DMS114 treated with DMSO at 0.1 percent for 48 hours (cell line): ENCODE results near the gene HBB.

ENCODE experiments used
- DNase-seq: peaks from one replicate; lab custom pipeline; 2025; ENCODE audit not compliant: unreplicated experiment; lab: John Stamatoyannopoulos, UW

HBB gene

DNA sequence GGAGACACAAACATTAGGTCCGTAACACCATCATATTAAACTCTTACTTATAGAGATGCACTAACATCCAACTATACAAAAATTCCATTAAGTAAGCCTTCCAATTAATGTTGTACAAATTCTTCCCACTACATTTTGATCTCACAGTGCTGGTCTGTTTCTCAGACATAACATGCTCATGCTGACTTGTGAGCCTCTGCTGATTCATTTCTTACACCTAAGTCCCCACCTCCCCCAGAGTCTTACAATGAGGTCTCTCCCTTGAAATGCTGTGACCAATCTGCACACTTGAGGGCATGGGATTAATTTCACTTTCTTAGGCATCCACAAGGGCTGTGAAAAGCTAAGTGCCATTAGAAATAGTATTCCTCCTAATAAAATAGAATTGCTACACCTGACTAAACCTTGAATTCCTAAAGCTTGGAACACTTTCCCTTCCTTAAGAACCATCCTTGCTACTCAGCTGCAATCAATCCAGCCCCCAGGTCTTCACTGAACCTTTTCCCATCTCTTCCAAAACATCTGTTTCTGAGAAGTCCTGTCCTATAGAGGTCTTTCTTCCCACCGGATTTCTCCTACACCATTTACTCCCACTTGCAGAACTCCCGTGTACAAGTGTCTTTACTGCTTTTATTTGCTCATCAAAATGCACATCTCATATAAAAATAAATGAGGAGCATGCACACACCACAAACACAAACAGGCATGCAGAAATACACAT lies 20.8 kb upstream of the HBB start:
- no peak for DNase-seq

DNA sequence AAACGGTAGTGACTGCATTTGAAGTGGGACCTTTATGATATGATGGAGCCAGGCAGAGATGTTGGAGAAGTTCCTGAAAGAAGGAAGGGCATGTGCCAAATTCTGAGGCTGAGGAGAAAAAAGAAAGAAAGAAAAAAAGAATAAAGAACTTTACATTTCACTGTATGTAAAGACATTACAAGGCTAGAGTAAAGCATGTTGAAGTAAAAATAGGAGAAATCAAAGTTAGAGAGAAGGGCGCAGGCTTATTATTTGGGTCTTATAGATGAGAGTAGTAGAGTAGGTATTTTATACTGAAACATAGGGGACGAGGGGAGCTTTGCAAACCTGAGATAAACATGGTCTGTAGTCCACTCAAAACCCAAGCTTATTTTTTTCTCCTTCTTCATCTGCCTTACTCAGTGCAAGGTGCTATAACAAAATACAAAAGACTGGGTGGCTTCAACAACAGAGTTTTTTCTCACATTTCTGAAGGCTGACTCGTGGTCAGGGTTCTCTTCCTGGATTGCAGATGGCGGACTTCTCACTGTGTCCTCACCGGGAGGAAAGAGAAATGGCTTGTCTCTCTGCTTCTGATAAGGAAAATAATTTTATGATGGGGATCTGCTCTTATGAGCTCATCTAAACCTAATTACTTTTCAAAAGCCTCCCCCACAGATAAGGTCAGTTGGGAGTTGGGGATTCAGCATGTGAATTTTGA lies 20.1 kb upstream of the HBB start:
- DNase-seq = no peak

DNA sequence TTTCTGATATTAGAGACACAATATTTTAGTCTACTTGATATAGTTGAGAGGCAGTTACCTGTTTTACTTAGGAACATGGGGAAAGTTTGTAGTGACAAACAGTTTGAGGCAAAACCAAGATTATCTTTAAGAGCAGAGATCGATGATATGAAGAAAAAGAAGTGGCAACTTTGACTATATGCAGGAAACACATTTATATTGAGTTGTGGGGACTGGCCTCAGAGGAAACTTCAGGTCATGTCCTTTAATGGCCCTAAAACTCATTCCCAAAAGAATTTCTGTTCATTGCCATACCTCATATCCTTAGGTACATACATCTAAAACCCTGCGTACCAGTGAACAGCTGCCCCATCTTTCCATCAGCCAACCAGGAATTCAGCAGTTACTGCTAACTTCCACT lies 18.3 kb upstream of the HBB start:
- DNase-seq = no peak

DNA sequence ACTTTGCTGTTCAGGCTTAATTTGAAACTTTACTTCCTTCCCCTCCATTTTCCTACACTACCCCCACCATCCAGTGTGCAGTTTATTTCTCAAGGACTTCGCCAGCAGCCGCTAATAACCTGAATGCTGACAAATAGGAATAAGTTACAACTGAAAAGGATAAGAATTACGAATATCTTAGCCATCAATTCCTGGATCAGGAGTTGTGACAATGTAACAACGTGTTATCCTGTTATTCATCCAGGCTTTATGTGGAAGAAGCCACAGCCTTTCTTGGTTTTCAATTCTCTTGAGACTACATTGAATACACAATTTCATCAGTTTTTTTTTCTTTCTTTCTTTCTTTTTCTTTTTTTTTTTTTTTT lies 16.9 kb upstream of the HBB start:
- DNase-seq = no peak

DNA sequence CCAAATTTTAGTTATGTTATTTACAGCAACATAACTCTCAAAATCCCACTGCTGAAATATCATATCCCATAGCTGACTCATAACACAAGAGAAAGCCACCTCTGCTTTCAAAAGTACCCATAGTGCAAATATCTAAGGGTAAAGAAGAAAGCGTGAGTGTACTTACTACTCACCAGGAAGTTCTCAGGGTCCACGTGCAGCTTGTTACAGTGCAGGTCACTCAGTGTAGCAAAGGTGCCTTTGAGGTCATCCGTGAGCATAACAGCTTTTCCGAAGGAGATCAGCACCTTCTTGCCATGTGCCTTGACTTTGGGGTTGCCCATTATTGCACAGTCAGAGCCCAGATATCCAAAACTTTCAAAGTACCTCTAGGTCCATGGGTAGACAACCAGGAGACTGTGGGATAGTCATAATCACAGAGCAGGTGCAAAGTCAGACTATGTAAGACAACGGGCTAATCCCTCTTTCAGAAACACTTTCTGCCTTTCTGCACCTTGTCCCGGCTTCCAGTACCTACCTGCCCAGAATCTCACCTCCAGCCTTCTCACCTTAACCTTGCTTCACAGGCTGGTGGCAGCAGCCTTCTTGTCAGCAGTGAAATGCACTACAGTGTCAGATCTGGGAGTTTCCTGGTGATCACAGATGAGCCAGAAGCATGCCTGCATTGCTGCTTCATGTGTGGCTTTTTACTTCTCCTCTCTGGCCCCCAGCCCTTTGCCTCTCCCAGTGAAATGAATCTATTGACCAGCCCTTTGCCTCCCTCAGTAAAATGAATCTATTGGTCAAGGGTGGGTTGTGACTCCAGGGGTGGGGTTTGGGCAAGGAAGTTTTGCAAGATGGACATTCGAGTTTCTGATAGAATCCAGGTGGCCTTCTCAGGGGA lies 16.3 kb upstream of the HBB start:
- DNase-seq = no peak

DNA sequence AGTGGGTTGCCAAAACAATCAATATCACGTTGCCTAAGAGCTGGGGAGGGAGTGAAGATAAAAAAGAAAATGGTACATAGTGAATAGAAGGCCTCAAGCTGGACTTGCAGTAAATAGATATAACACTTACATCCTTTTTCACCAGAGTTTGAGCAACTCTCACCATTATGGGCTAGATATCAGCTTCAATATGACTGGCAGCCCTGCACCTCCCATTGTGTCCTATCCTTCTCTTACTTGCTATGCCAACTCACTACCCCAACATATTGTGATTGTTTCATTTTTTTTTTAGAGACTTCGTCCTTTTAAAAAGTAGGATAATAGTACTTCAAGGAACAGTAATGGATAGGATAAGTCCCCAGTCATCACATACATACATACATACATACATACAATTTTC lies 15.3 kb upstream of the HBB start:
- DNase-seq = no peak

DNA sequence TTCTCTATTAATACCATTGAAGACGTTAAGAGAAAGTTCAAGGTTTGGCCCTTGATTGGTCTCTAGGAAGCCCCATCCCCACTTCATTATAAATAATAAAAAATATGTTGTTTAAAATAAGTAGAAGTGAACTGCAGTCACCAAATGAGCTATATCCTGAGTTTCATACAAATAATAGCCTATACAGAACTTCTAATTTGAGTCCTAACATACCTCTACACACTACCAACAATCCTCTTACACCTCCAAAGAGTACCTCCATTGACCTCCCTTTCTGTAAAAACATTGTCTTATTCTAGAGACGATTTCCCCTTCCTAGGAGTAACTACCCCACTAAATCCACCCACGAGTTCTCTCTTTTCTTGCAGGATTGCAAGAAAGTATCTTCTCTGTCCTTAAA lies 14.6 kb upstream of the HBB start:
- DNase-seq = no peak

DNA sequence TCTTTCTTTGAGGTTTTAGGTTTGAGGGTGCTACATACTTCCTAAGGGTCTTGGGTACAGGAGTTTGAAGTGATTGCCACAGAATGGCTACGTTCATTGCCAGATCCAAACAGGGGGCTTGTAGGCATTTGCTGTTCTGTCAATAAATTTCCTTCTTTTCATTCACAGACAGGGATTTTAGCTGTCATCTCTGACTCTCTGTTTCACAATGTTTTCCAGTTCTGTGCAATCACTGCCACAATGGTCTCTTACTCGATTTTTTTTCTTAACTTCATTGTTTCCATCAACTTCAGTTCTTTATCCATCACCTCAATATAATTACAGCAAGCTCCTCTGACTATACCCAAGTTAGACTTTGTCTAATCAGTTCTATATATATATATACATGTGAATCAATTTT lies 13.6 kb upstream of the HBB start:
- DNase-seq = no peak

DNA sequence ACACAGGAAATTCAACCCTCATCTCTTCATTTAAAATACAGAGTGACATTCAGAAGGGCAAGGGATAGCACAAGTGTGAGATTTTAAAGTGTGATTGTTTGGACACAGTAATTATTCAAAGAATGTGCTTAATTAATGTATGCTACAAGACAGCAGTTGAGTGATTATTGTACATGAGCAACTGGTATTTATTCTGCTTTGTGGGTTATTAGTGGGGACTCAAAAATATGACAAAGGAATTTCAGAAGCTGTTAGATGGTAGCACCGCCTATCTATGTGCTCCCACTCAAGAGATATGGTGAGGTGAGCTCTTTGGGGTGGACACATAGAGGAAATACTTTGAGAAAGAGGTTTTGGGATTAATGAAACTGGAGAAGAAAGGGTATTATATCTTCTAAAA lies 13.2 kb upstream of the HBB start:
- DNase-seq = no peak

DNA sequence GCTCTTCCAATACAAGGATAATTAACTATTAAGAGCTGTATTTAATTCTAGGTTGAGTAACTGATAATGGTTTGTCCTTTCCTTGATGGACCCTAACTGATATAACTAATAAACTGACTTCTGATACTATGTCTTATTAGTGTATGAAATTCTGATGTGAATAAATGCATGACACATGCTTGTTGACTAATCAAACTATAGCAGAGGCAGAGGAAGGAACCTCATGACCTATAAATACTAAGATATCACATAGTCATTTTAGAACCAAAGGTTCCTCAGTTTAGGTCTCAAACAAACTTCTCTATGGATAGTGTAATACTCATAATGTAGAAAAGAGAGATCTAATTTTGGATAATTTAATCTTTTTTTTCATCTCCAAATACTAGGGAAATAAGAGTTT lies 12.2 kb upstream of the HBB start:
- DNase-seq = no peak

DNA sequence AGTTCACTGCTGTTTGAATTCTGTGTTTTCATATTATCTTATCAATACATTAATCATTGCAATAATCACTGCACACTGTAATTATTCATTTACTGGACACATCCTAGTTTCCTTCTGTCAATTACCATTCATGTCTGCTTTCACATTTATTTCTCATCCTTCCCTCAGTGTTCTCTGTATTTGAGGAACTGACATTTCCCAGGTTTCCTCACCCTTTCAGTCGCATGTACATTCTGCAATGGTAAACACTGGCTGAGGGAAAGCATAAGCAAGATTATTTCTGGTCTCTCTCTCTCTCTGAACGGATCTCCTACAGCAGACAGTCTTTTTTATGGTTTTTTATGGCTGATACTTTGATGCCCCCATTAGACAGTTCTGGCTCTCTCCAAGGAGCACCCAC lies 11.6 kb upstream of the HBB start:
- no peak for DNase-seq

DNA sequence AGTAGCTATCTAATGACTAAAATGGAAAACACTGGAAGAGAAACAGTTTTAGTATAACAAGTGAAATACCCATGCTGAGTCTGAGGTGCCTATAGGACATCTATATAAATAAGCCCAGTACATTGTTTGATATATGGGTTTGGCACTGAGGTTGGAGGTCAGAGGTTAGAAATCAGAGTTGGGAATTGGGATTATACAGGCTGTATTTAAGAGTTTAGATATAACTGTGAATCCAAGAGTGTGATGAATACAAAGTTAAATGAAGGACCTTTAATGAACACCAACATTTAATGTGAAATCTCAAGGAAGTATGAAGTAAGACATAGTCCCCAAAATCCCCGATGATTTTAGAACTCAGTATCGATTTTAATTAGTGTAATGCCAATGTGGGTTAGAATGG lies 10.5 kb upstream of the HBB start:
- DNase-seq = no peak

DNA sequence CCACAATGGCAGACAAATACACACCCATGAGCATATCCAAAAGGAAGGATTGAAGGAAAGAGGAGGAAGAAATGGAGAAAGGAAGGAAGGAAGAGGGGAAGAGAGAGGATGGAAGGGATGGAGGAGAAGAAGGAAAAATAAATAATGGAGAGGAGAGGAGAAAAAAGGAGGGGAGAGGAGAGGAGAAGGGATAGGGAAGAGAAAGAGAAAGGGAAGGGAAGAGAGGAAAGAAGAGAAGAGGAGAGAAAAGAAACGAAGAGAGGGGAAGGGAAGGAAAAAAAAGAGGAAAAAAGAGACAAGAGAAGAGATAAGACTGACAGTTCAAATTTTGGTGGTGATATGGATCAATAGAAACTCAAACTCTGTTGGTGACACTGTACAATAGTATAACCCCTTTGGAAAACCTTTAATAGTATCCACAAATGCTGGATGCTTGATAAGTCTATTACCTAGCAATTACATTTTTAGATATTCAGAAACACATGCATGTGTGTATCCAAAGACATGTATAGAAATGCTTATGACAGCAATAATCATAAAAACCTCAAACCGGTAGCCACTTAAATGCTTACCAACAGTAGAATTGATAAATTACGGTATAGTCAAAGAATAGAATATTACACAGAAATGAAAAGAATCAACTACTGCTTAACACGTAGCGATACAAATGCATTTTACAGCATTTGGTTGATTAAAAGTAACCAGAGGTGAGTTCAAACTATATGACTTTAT lies 8.7 kb upstream of the HBB start:
- no peak for DNase-seq

DNA sequence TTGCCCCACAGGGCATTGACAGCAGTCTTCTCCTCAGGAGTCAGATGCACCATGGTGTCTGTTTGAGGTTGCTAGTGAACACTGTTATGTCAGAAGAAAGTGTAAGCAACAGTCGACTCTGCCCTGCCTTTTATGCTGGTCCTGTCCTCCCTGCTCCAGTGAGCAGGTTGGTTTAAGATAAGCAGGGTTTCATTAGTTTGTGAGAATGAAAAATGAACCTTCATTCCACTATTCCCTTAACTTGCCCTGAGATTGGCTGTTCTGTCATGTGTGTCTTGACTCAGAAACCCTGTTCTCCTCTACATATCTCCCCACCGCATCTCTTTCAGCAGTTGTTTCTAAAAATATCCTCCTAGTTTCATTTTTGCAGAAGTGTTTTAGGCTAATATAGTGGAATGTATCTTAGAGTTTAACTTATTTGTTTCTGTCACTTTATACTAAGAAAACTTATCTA lies 7.5 kb upstream of the HBB start, which contains the start of gene HBD:
TSS of gene HBD (minus strand) at position 103 of the 454 bp plus-strand sequence. CDS start at position 53, 50 bp downstream.
- DNase-seq = no peak

DNA sequence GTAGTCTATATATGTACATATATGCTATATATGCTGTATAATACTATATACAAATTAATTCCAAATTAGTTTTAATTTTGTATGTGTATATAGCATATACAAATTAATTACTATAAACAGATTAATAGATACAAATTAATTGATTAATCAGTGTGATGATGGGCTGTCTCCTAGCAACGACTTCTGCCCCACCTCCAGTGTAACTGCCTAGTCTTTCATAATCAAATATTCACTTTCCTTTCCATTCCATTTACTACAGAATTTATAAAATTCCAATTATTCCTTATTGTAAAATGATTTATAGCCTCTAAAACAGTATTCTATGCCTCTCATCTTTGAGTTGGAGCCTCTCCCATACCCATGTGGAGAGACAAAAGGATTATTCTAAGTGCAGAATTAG lies 6.4 kb upstream of the HBB start:
- DNase-seq = no peak

DNA sequence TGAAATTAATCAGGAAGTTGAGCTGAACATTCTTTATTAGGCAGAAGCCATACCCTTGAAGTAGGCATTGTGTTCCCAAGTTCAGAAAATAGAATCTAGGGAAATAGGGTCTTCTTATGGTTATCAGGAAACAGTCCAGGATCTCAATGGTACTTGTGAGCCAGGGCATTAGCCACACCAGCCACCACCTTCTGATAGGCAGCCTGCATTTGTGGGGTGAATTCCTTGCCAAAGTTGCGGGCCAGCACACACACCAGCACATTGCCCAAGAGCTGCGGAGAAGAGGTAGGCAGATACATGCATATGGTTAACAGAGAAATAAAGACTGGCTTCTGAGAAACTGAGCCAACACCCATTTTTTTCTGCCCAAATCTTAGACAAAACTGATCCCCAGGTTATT lies 6.0 kb upstream of the HBB start:
- no peak for DNase-seq

DNA sequence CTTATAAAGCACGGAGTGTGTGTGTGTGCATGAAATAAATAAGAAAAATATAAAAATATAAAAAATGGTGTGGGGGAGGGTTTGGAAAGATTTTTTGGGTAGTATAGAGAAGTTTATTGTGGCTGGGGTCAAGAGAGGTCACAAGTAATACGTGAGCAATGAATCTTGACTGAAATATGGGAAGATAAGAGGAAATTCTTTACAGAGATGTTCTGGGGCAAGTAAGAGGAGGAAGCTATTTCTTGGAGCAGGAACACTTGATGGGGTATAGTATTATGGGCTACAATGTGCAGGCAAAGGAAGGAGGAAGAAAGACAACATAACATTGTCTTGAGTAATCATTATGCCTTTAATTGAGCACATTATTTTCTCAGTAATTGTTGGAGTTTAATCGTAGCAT lies 5.3 kb upstream of the HBB start:
- no peak for DNase-seq

DNA sequence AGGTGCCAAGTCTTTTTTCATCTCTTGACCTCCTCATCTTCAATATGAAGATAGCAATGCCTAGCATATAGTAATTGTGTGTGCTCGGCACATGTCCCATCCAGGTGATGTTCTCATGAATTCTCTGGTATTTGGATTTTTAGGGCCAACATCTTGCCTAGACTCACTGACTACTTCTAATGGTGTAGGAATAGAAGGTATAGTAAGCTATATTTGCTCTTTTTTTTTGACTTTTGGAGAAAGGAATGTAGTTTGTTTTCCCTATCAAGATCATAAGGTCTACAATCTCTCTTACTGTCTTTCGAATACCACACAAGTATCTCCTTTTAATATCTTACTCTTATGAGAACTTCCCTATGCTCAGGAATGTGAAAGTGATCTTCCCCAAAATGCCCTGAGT lies 4.2 kb upstream of the HBB start:
- DNase-seq = no peak

DNA sequence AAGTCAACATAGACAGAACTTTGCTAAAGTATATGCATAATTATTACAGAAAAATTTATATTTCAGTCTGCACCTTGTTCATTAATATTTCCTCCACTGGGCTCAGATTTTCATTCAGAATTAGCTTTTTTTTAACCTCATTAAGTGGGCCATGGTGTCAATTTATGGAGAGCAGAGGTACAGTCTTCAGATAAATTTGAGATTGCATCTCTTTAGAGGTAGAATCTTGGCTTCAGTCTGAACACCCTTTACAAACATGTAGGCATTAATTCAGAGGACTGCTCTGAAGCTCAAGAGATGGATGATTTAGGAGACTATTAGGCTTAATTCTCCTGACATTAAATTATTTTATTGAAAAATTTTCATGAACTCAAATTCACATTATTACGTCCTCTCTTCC lies 3.4 kb upstream of the HBB start:
- no peak for DNase-seq

DNA sequence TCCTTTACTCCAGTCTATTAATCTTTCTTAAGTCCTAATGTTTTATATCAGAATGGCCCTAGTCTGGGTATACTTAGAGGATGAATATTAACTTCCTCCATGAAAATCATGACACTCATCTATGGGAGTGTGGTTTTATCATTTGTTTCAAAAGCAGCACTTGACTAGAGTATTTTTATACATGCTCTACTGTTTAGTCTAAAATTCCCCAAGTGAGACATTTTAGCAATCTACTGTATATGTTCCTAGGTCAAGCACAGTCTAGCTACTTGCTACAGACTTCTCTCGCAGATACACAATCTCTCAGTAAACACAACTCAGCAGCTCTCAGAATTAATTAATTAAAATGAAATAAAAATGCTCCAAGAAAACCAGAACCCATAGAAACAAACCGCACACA lies 2.9 kb upstream of the HBB start:
- DNase-seq = no peak

DNA sequence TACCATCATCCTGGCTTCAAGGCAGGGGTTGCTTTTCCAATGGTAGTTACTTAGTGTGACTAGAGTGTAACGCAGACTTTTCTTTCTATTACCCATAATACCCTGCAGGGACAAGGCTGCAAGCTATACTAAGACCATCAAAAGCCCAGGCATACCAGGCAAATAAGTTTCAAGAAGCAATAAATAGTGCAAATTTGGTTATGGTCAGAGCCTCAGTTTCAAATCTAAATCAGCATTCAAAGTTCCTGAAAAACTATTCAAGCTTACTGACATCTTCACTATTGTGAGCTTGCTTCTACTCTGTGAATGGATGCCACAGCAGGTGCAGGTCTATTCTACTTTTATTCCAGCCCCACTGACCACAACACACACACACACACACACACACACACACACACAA lies 2.5 kb upstream of the HBB start:
- no peak for DNase-seq
